Activated B cell treated with CpG ODN at 0.5 μM for 24 hours (primary cell): Measurements from ENCODE around the gene SHH. TPM values are rescaled to one million over a fixed set of nuclear protein-coding genes. Genes with fewer than 3 reads are reported as not detected.

Experiments used
- ATAC-seq: fragments of 200-7000 bp; cut with Tn5 transposase; one replicate; pipeline ENCODE4 v1.10.0; 2021; ENCODE audit warnings: low read depth, mild to moderate bottlenecking, moderate library complexity
- CTCF ChIA-PET: fragments of 350-600 bp; sonication (Branson Sonifier 250); formaldehyde crosslinking; loops from one replicate; lab custom pipeline; 2021; ENCODE audit warnings: antibody characterized with exemption; lab: Charles Lee
- POLR2A ChIA-PET: fragments of 350-600 bp; sonication (Branson Sonifier 250); formaldehyde crosslinking; loops from one replicate; lab custom pipeline; 2021; ENCODE audit warnings: antibody characterized with exemption; lab: Charles Lee
- DNase-seq: peaks from one replicate; pipeline ENCODE4 v3.0.0; 2022
- H3K27ac Mint-ChIP-seq: one replicate; pipeline ENCODE4 v1.8.0; 2020; ENCODE audit warnings: mixed read lengths
- H3K27me3 Mint-ChIP-seq: one replicate; pipeline ENCODE4 v1.8.0; 2021; ENCODE audit warnings: mixed read lengths
- H3K36me3 Mint-ChIP-seq: one replicate; pipeline ENCODE4 v1.8.0; 2021; ENCODE audit warnings: low read depth, mixed read lengths
- H3K4me1 Mint-ChIP-seq: one replicate; pipeline ENCODE4 v1.8.0; 2021; ENCODE audit warnings: mixed read lengths
- H3K4me3 Mint-ChIP-seq: one replicate; pipeline ENCODE4 v1.8.0; 2020; ENCODE audit warnings: mild to moderate bottlenecking, mixed read lengths
- H3K9me3 Mint-ChIP-seq: one replicate; pipeline ENCODE4 v1.8.0; 2020; ENCODE audit warnings: mixed read lengths
- intact Hi-C: fragments of 100-400 bp; cut with micrococcal nuclease; formaldehyde crosslinking; loops from one replicate; pipeline ENCODE4 v1.15.1; 2024
- total RNA-seq: library from RNA; stranded (reverse); gene quantifications from 2 replicates; pipeline ENCODE4 v1.2.3, GENCODE V29; 2022
- TF ChIP-seq, protein P1 (sequence below): fragments of 200-600 bp; IDR thresholded peaks from one replicate; pipeline ENCODE4 v1.8.0; 2022; ENCODE audit warnings: antibody characterized with exemption, mild to moderate bottlenecking

Gene SHH
- total RNA-seq, 1 donor from 2014 or later = not detected

GRCh38 chr7:155798673-155799439 is 13.4 kb downstream of the SHH start:
- ChIA-PET CTCF (interaction anchor here (0.7 to 0.8 kb wide), 2 partner anchors 9 to 674 kb away, joined by 3 read pairs; no protein-coding TSS in a partner anchor), POLR2A (no interaction called here)
- Mint-ChIP-seq H3K27ac (no peak overlapping the region), H3K4me3 (no peak overlapping the region), H3K9me3 (no peaks in the 10 kb centered on the region), H3K4me1 (peaks cover 17% of the 10 kb centered on the region), H3K27me3 (peaks cover 41% of the 10 kb centered on the region), H3K36me3 (no peaks in the 10 kb centered on the region)
- ATAC-seq (peak; percentile 43), DNase-seq (no peak)
- intact Hi-C loops = no loop called here
- TF ChIP-seq, protein P1, sequence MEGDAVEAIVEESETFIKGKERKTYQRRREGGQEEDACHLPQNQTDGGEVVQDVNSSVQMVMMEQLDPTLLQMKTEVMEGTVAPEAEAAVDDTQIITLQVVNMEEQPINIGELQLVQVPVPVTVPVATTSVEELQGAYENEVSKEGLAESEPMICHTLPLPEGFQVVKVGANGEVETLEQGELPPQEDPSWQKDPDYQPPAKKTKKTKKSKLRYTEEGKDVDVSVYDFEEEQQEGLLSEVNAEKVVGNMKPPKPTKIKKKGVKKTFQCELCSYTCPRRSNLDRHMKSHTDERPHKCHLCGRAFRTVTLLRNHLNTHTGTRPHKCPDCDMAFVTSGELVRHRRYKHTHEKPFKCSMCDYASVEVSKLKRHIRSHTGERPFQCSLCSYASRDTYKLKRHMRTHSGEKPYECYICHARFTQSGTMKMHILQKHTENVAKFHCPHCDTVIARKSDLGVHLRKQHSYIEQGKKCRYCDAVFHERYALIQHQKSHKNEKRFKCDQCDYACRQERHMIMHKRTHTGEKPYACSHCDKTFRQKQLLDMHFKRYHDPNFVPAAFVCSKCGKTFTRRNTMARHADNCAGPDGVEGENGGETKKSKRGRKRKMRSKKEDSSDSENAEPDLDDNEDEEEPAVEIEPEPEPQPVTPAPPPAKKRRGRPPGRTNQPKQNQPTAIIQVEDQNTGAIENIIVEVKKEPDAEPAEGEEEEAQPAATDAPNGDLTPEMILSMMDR = no peak

GRCh38 chr7:155797262-155798250 is 14.7 kb downstream of the SHH start:
- Mint-ChIP-seq H3K36me3 (no peaks in the 10 kb centered on the region), H3K9me3 (no peaks in the 10 kb centered on the region), H3K4me3 (no peak overlapping the region), H3K27ac (no peak overlapping the region), H3K4me1 (peaks cover 13% of the 10 kb centered on the region), H3K27me3 (peaks cover 38% of the 10 kb centered on the region)
- ChIA-PET POLR2A (no interaction called here), CTCF (interaction anchor here (1.1 kb wide), 1 partner anchor 1019 kb away, joined by 3 read pairs; no protein-coding TSS in a partner anchor)
- ATAC-seq (no peak), DNase-seq (no peak)
- TF ChIP-seq, protein P1 = no peak
- intact Hi-C loops = loop anchor here (1.0 to 2.0 kb wide), 3 partner anchors 675 to 1453 kb away; no protein-coding TSS in a partner anchor

- ChIA-PET CTCF (interaction anchor here (1.1 kb wide), 1 partner anchor 1020 kb away, joined by 3 read pairs; no protein-coding TSS in a partner anchor), POLR2A (no interaction called here)
- no peaks in the 10 kb centered on the region for H3K9me3 Mint-ChIP-seq
- H3K4me1 Mint-ChIP-seq = peaks cover 10% of the 10 kb centered on the region
- DNase-seq (peak; percentile 71), ATAC-seq (peak; percentile 85)
- H3K27me3 Mint-ChIP-seq = peaks cover 34% of the 10 kb centered on the region
- no peak overlapping the region for H3K27ac Mint-ChIP-seq
- no peak overlapping the region for H3K4me3 Mint-ChIP-seq
- H3K36me3 Mint-ChIP-seq = no peaks in the 10 kb centered on the region
- intact Hi-C loops = loop anchor here (1.0 to 2.0 kb wide), 3 partner anchors 676 to 1454 kb away; no protein-coding TSS in a partner anchor
- TF ChIP-seq, protein P1 = peak; percentile 52
Observed at GRCh38 chr7:155796381-155797261, 15.6 kb downstream of the SHH start.

DNA sequence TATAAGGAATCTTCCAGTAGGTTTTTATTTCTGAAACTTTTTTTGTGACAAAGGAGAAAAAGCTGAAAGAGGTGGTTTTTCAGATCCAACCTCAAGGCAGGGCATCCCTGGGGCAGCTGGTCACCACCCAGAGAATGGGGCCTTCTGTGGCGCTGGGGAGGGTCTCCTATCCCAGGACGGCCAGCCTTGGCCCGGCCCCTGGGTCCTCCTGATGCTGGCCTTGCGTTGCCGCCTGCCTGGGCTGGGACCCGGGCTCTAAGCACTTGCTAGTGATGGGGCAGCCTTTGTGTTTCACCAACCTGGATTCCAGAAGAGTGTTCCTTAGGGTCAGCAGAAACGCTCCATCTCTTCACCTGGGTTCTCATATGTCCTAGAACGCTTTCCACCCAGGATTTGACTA is 16.3 kb downstream of the SHH start:
- Mint-ChIP-seq H3K4me1 (peaks cover 10% of the 10 kb centered on the region), H3K36me3 (no peaks in the 10 kb centered on the region), H3K9me3 (no peaks in the 10 kb centered on the region), H3K4me3 (no peak overlapping the region), H3K27me3 (peaks cover 28% of the 10 kb centered on the region), H3K27ac (no peak overlapping the region)
- ATAC-seq (no peak), DNase-seq (no peak)
- CTCF ChIA-PET = no interaction called here
- intact Hi-C loops = loop anchor here (2.0 kb wide), 1 partner anchor 677 kb away; no protein-coding TSS in a partner anchor
- TF ChIP-seq, protein P1 = no peak
- POLR2A ChIA-PET = no interaction called here
